Hematopoietic multipotent progenitor cell treated with erythropoietin and hydrocortisone succinate and interleukin-3 and kit ligand, for 6 days (in vitro differentiated cells): ENCODE results near the gene KIF13A.
A peak's percentile ranks its signal among the peaks of the same experiment; 100 is the strongest.
"Not testable (repeated sequence)": the region's sequence is repeated elsewhere in the genome, so short reads cannot be mapped to it uniquely, and the experiment has no call there.

Source experiments
- DNase-seq: peaks from one replicate; pipeline ENCODE4 v3.0.0-alpha.2; 2015

Gene KIF13A

GRCh38 chr6:17894191-17894590 is 93.2 kb downstream of the KIF13A start:
- DNase-seq: no peak

- DNase-seq: peak; percentile 67
Measured at GRCh38 chr6:17892097-17892686, 95.2 kb downstream of the KIF13A start.

- DNase-seq: no peak
Measured at GRCh38 chr6:17890309-17890708, 97.1 kb downstream of the KIF13A start.

- DNase-seq: not testable (repeated sequence)
Measured at GRCh38 chr6:17889777-17890176, 97.7 kb downstream of the KIF13A start.

GRCh38 chr6:17886891-17887290 is 100.5 kb downstream of the KIF13A start:
- no peak for DNase-seq

GRCh38 chr6:17885889-17886576 is 101.4 kb downstream of the KIF13A start:
- no peak for DNase-seq

GRCh38 chr6:17884498-17885478 is 102.6 kb downstream of the KIF13A start:
- peak; percentile 55 for DNase-seq

GRCh38 chr6:17883665-17884497 is 103.6 kb downstream of the KIF13A start:
- no peak for DNase-seq

GRCh38 chr6:17881085-17881858 is 106.2 kb downstream of the KIF13A start:
- no peak for DNase-seq

- no peak for DNase-seq
Measured at GRCh38 chr6:17879184-17879583, 108.3 kb downstream of the KIF13A start.

GRCh38 chr6:17878734-17879133 is 108.7 kb downstream of the KIF13A start:
- no peak for DNase-seq

GRCh38 chr6:17877895-17878440 is 109.5 kb downstream of the KIF13A start:
- no peak for DNase-seq

GRCh38 chr6:17877196-17877894 is 110.1 kb downstream of the KIF13A start:
- DNase-seq: no peak

- no peak for DNase-seq
Measured at GRCh38 chr6:17874753-17875152, 112.7 kb downstream of the KIF13A start.

GRCh38 chr6:17872908-17873307 is 114.5 kb downstream of the KIF13A start:
- DNase-seq: no peak

GRCh38 chr6:17871836-17872235 is 115.6 kb downstream of the KIF13A start:
- DNase-seq: no peak

- no peak for DNase-seq
Measured at GRCh38 chr6:17871189-17871519, 116.3 kb downstream of the KIF13A start.

GRCh38 chr6:17870300-17871188 is 116.9 kb downstream of the KIF13A start:
- peak; percentile 25 for DNase-seq

- peak; percentile 44 for DNase-seq
Measured at GRCh38 chr6:17869753-17870050, 117.7 kb downstream of the KIF13A start.
